ENCODE data around the gene ZSCAN26. TPM values are rescaled to one million over a fixed set of nuclear protein-coding genes. Genes with fewer than 3 reads are reported as not detected.
"Not testable (repeated sequence)": the region's sequence is repeated elsewhere in the genome, so short reads cannot be mapped to it uniquely, and the experiment has no call there.

The ZSCAN26 gene
- total RNA-seq, 1 experiment from 2014 or later = 9.0 TPM

GRCh38 chr6:28303570-28303969 lies 36.6 kb downstream of the ZSCAN26 start:
- Histone ChIP-seq H3K79me1 (ENCODE audit: insufficient read depth, low read depth, low read length, poor library complexity, severe bottlenecking) (no peaks in the 10 kb centered on the region), H3K4me1 (ENCODE audit: insufficient read depth, low read length) (no peaks in the 10 kb centered on the region), H3K9ac (ENCODE audit: extremely low read depth, insufficient read length, low read length) (no peak overlapping the region), H2BK5ac (ENCODE audit: insufficient read length, low read length) (no peak overlapping the region), H3K4me2 (ENCODE audit: insufficient read depth, insufficient read length, low read length) (no peak overlapping the region), H3K18ac (ENCODE audit: insufficient read length, low read depth, low read length) (no peak overlapping the region), H3K14ac (ENCODE audit: insufficient read depth, low read length) (no peak overlapping the region), H3K23ac (ENCODE audit: insufficient read length, low read depth, low read length) (no peak overlapping the region), H3K56ac (ENCODE audit: insufficient read length, low read depth, low read length) (no peak overlapping the region), H3K27me3 (ENCODE audit: insufficient read depth, low read length) (no peaks in the 10 kb centered on the region), H4K8ac (replicated peaks; ENCODE audit: insufficient read length, low read depth, low read length) (no peak overlapping the region), H3K79me2 (ENCODE audit: insufficient read depth, low read length) (no peaks in the 10 kb centered on the region), H4K91ac (ENCODE audit: insufficient read length, low read depth, low read length) (no peak overlapping the region), H3K23me2 (ENCODE audit: insufficient read length, low read depth, low read length, poor library complexity, severe bottlenecking) (no peaks in the 10 kb centered on the region), H2BK120ac (ENCODE audit: low read depth, low read length, poor library complexity, severe bottlenecking) (no peak overlapping the region), H2AK5ac (ENCODE audit: insufficient read length, low read length) (no peak overlapping the region), H2AFZ (ENCODE audit: low read length) (no peak overlapping the region), H2BK15ac (ENCODE audit: low read depth, low read length) (no peak overlapping the region), H3K27ac (ENCODE audit: insufficient read length, low read depth, low read length) (no peak overlapping the region), H3K9me3 (ENCODE audit: control insufficient read depth, low read depth, low read length) (no peaks in the 10 kb centered on the region), H3T11ph (ENCODE audit: low read length) (no peak overlapping the region), H4K5ac (ENCODE audit: insufficient read length, low read depth, low read length) (no peak overlapping the region), H3K4ac (ENCODE audit: low read depth, low read length) (no peak overlapping the region), H2BK20ac (ENCODE audit: low read depth, low read length, poor library complexity, severe bottlenecking) (no peak overlapping the region), H4K20me1 (ENCODE audit: control insufficient read depth, insufficient read depth, insufficient read length) (no peaks in the 10 kb centered on the region), H2BK12ac (ENCODE audit: insufficient read length, low read depth, low read length) (no peak overlapping the region)
- TF ChIP-seq, protein P1, sequence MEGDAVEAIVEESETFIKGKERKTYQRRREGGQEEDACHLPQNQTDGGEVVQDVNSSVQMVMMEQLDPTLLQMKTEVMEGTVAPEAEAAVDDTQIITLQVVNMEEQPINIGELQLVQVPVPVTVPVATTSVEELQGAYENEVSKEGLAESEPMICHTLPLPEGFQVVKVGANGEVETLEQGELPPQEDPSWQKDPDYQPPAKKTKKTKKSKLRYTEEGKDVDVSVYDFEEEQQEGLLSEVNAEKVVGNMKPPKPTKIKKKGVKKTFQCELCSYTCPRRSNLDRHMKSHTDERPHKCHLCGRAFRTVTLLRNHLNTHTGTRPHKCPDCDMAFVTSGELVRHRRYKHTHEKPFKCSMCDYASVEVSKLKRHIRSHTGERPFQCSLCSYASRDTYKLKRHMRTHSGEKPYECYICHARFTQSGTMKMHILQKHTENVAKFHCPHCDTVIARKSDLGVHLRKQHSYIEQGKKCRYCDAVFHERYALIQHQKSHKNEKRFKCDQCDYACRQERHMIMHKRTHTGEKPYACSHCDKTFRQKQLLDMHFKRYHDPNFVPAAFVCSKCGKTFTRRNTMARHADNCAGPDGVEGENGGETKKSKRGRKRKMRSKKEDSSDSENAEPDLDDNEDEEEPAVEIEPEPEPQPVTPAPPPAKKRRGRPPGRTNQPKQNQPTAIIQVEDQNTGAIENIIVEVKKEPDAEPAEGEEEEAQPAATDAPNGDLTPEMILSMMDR (conservative IDR thresholded peaks at IDR 0.05) = no peak
- Mint-ChIP-seq H3K4me3 (no peak overlapping the region), H3K36me3 (ENCODE audit: insufficient read depth in 1 of 3, low read depth in 3 of 3) (peaks cover 0 to 23% (median 15%) of the 10 kb centered on the region in 3 experiments; a peak in 4 of 7 replicates), H3K27ac (no peak overlapping the region), H3K27me3 (ENCODE audit: low read depth) (no peaks in the 10 kb centered on the region), H3K9me3 (peaks cover 4 to 15% of the 10 kb centered on the region in 2 experiments; a peak in 4 of 5 replicates), H3K4me1 (no peaks in the 10 kb centered on the region)
- no CpG with 5 or more reads among the region's 3 CpGs for WGBS (ENCODE audit: extremely low coverage, insufficient read length, low lambda C conversion rate)
- no peak for DNase-seq

- not testable (repeated sequence) for H3K23me2 ChIP-seq (ENCODE audit: insufficient read length, low read depth, low read length, poor library complexity, severe bottlenecking); H2BK12ac ChIP-seq (ENCODE audit: insufficient read length, low read depth, low read length); H4K20me1 ChIP-seq (ENCODE audit: control insufficient read depth, insufficient read depth, insufficient read length); H3K79me1 ChIP-seq (ENCODE audit: insufficient read depth, low read depth, low read length, poor library complexity, severe bottlenecking); H3K27ac Mint-ChIP-seq; H2AFZ ChIP-seq (ENCODE audit: low read length); H4K91ac ChIP-seq (ENCODE audit: insufficient read length, low read depth, low read length); H2BK120ac ChIP-seq (ENCODE audit: low read depth, low read length, poor library complexity, severe bottlenecking); DNase-seq; H3K9me3 ChIP-seq (ENCODE audit: control insufficient read depth, low read depth, low read length); H3K4ac ChIP-seq (ENCODE audit: low read depth, low read length); H2BK5ac ChIP-seq (ENCODE audit: insufficient read length, low read length); H3K27me3 ChIP-seq (ENCODE audit: insufficient read depth, low read length); H3K4me1 ChIP-seq (ENCODE audit: insufficient read depth, low read length); H3K27me3 Mint-ChIP-seq (ENCODE audit: low read depth); H3K4me3 Mint-ChIP-seq; H3K9ac ChIP-seq (ENCODE audit: extremely low read depth, insufficient read length, low read length); H2BK15ac ChIP-seq (ENCODE audit: low read depth, low read length); H2BK20ac ChIP-seq (ENCODE audit: low read depth, low read length, poor library complexity, severe bottlenecking); H4K5ac ChIP-seq (ENCODE audit: insufficient read length, low read depth, low read length); H4K8ac ChIP-seq (replicated peaks; ENCODE audit: insufficient read length, low read depth, low read length); H3K4me2 ChIP-seq (ENCODE audit: insufficient read depth, insufficient read length, low read length); H3T11ph ChIP-seq (ENCODE audit: low read length); H3K27ac ChIP-seq (ENCODE audit: insufficient read length, low read depth, low read length); H2AK5ac ChIP-seq (ENCODE audit: insufficient read length, low read length); H3K23ac ChIP-seq (ENCODE audit: insufficient read length, low read depth, low read length); H3K56ac ChIP-seq (ENCODE audit: insufficient read length, low read depth, low read length); H3K14ac ChIP-seq (ENCODE audit: insufficient read depth, low read length); H3K79me2 ChIP-seq (ENCODE audit: insufficient read depth, low read length); H3K18ac ChIP-seq (ENCODE audit: insufficient read length, low read depth, low read length)
- peaks cover 0 to 12% (median 3%) of the 10 kb centered on the region in 3 experiments; a peak in 3 of 7 replicates for H3K36me3 Mint-ChIP-seq (ENCODE audit: insufficient read depth in 1 of 3, low read depth in 3 of 3)
- H3K4me1 Mint-ChIP-seq = peaks cover 22% of the 10 kb centered on the region in 2 experiments
- peaks cover 4 to 15% of the 10 kb centered on the region in 2 experiments; a peak in 4 of 5 replicates for H3K9me3 Mint-ChIP-seq
Observed at GRCh38 chr6:28306363-28306762, 39.4 kb downstream of the ZSCAN26 start.
